SU-DHL-6 (cell line): ENCODE results near the gene TNMD.

Experiments
- H2AFZ ChIP-seq: fragments of 200-600 bp; sonication (generic); 2 replicates; pipeline ENCODE4 v1.6.1; 2014; ENCODE audit warnings: low read depth, mild to moderate bottlenecking, moderate library complexity, mixed read lengths, antibody characterized with exemption, low read length; ENCODE audit not compliant: severe bottlenecking
- H3F3A ChIP-seq: fragments of 200-600 bp; shearing (Covaris generic); 2 replicates; pipeline ENCODE4 v1.6.0; 2016; ENCODE audit warnings: antibody characterized with exemption, mild to moderate bottlenecking; ENCODE audit not compliant: insufficient read depth
- H3K27ac ChIP-seq: fragments of 200-600 bp; sonication (generic); 2 replicates; pipeline ENCODE4 v1.5.1; 2016; ENCODE audit warnings: low read depth, mild to moderate bottlenecking, low read length, moderate library complexity, mixed read lengths
- H3K27me3 ChIP-seq: fragments of 200-600 bp; sonication (generic), shearing (Covaris generic); 2 replicates; pipeline ENCODE4 v1.6.0; 2014; ENCODE audit warnings: mild to moderate bottlenecking, low read length
- H3K36me3 ChIP-seq: fragments of 200-600 bp; sonication (generic); 2 replicates; pipeline ENCODE4 v1.6.1; 2014; ENCODE audit warnings: mild to moderate bottlenecking, low read length, mixed read lengths
- H3K4me2 ChIP-seq: fragments of 300-600, 200-600 bp; shearing (Covaris generic), sonication (generic); 2 replicates; pipeline ENCODE4 v1.6.0; 2014; ENCODE audit warnings: low read length, low read depth, mild to moderate bottlenecking; ENCODE audit not compliant: poor library complexity, severe bottlenecking
- H3K4me3 ChIP-seq: fragments of 200-600 bp; sonication (generic); 2 replicates; pipeline ENCODE4 v1.5.1; 2014; ENCODE audit warnings: antibody characterized with exemption, low read length, mild to moderate bottlenecking, mixed read lengths; ENCODE audit not compliant: insufficient read depth, poor library complexity, severe bottlenecking
- H3K79me2 ChIP-seq: fragments of 200-600 bp; sonication (generic); 2 replicates; pipeline ENCODE4 v1.6.1; 2014; ENCODE audit warnings: mild to moderate bottlenecking, low read length, moderate library complexity; ENCODE audit not compliant: insufficient read depth
- H3K9ac ChIP-seq: fragments of 200-600 bp; sonication (generic); 2 replicates; pipeline ENCODE4 v1.7.0; 2014; ENCODE audit warnings: mild to moderate bottlenecking, low read length
- H3K9me2 ChIP-seq: fragments of 200-600 bp; sonication (generic); replicated peaks from 2 replicates; pipeline ENCODE4 v1.6.1; 2014; ENCODE audit warnings: low read length; ENCODE audit not compliant: insufficient read depth
- H3K9me3 ChIP-seq: fragments of 200-600 bp; sonication (generic); 2 replicates; pipeline ENCODE4 v1.6.1; 2014; ENCODE audit warnings: low read length, mixed read lengths; ENCODE audit not compliant: insufficient read depth
- H4K20me1 ChIP-seq: fragments of 200-600 bp; sonication (generic); 2 replicates; pipeline ENCODE4 v1.6.1; 2014; ENCODE audit warnings: low read depth, mild to moderate bottlenecking, antibody characterized with exemption, low read length, moderate library complexity, mixed read lengths
- CTCF ChIP-seq: fragments of 200-600 bp; sonication (generic); IDR thresholded peaks from one replicate; pipeline ENCODE4 v1.5.1; 2017; ENCODE audit warnings: antibody characterized with exemption, mild to moderate bottlenecking, low read length, moderate library complexity; ENCODE audit not compliant: insufficient read depth, poor library complexity, severe bottlenecking
- EZH2phosphoT487 ChIP-seq: fragments of 200-600 bp; sonication (generic), shearing (Covaris generic); conservative IDR thresholded peaks from 2 replicates; pipeline ENCODE4 v1.6.1; 2018; ENCODE audit warnings: mild to moderate bottlenecking, antibody characterized with exemption, low read length, moderate library complexity, mixed read lengths

TNMD gene

GRCh38 chrX:100645106-100645505 is 60.4 kb downstream of the TNMD start:
- Histone ChIP-seq H3K4me2 (no peak overlapping the region), H2AFZ (no peak overlapping the region)

DNA sequence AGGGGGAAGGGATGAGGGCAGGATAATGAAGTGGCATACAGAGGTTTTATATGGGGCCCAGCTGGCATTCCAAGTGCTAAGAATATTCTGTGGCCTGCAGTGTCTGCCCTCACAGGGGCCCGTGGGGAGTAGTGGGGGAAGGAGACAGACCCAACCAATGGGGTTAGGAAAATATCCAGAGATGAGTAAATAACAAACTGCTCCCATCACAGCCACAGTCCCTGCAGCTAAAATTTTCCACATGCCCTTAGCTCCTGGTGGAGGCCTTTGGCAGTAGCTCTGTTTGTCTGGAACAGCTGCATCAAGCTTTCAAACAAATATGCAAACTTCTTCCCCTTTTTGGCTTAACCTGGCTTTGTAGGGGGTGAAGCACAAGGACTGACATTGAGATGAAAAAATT is 62.4 kb downstream of the TNMD start:
- Histone ChIP-seq H2AFZ (no peak overlapping the region), H3K9ac (no peak overlapping the region), H3K9me3 (no peaks in the 10 kb centered on the region), H3K79me2 (no peaks in the 10 kb centered on the region), H4K20me1 (no peaks in the 10 kb centered on the region), H3K9me2 (no peaks in the 10 kb centered on the region), H3K27me3 (no peaks in the 10 kb centered on the region), H3K4me2 (no peak overlapping the region), H3F3A (no peaks in the 10 kb centered on the region), H3K27ac (no peak overlapping the region), H3K4me3 (no peak overlapping the region), H3K36me3 (no peaks in the 10 kb centered on the region)
- no peak for TF ChIP-seq EZH2phosphoT487
- TF ChIP-seq CTCF: no peak

More at GRCh38 chrX:100645106-100645505, 60.4 kb downstream of the TNMD start:
- TF ChIP-seq EZH2phosphoT487: no peak
- TF ChIP-seq CTCF: no peak
- Histone ChIP-seq H3K36me3 (no peaks in the 10 kb centered on the region), H3K27ac (no peak overlapping the region), H3K9ac (no peak overlapping the region), H3K79me2 (no peaks in the 10 kb centered on the region), H3K9me2 (no peaks in the 10 kb centered on the region), H3F3A (no peaks in the 10 kb centered on the region), H4K20me1 (no peaks in the 10 kb centered on the region), H3K4me3 (no peak overlapping the region), H3K9me3 (no peaks in the 10 kb centered on the region), H3K27me3 (no peaks in the 10 kb centered on the region)

DNA sequence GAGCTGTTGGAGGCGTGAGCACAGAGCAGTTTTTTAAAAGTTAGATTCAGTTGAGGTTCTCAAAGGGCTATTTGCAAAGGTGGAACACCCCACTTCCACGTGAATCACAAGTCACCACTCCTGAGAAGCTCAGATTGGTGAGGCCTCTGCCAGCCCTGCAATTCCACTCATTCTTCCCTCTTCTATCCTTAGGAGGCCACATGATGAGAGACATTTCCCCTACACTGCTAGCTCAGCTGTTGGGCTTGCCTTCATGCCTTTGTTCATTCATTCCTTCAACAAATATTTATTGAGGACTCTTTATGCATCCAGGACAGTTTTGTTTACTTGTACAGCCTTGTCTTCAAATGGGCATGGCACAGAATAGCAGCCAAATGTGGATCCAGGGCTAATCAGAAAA is 63.0 kb downstream of the TNMD start:
- Histone ChIP-seq H3F3A (no peaks in the 10 kb centered on the region), H3K27me3 (no peaks in the 10 kb centered on the region), H3K79me2 (no peaks in the 10 kb centered on the region), H3K9ac (no peak overlapping the region), H2AFZ (no peak overlapping the region), H3K27ac (no peak overlapping the region), H3K4me2 (no peak overlapping the region), H3K36me3 (no peaks in the 10 kb centered on the region), H3K9me3 (no peaks in the 10 kb centered on the region), H3K9me2 (no peaks in the 10 kb centered on the region), H3K4me3 (no peak overlapping the region), H4K20me1 (no peaks in the 10 kb centered on the region)
- TF ChIP-seq CTCF (no peak), EZH2phosphoT487 (no peak)
